ENCODE measurements around the gene GPD2. TPM values are rescaled to one million over a fixed set of nuclear protein-coding genes. Genes with fewer than 3 reads are reported as not detected.

The GPD2 gene
- total RNA-seq, 1 donor: 59.7 TPM

- no peak overlapping the region for H3K27ac ChIP-seq (ENCODE audit: low read depth, low read length)
- H3K4me2 ChIP-seq (ENCODE audit: insufficient read depth, low read length): no peak overlapping the region
- no peak for DNase-seq (ENCODE audit: insufficient read length, low spot score, missing footprints)
- H4K20me1 ChIP-seq (ENCODE audit: insufficient read depth, low read length): no peaks in the 10 kb centered on the region
- H3K27me3 ChIP-seq (ENCODE audit: insufficient read depth, low read length): no peaks in the 10 kb centered on the region
- no peak overlapping the region for H2AFZ ChIP-seq (ENCODE audit: low read length)
- no peaks in the 10 kb centered on the region for H3K36me3 ChIP-seq (ENCODE audit: insufficient read depth, low read length)
- H3K4me1 ChIP-seq (ENCODE audit: insufficient read depth, low read length): no peaks in the 10 kb centered on the region
- H3K4me3 ChIP-seq (ENCODE audit: insufficient read depth, low read length): no peak overlapping the region
- H3K79me2 ChIP-seq (ENCODE audit: insufficient read depth, low read length): no peaks in the 10 kb centered on the region
- H3K9me3 ChIP-seq (ENCODE audit: low read depth, low read length): no peaks in the 10 kb centered on the region
- TF ChIP-seq CTCF (IDR thresholded peaks at IDR 0.05; ENCODE audit: extremely low read depth, low read depth, low read length): no peak
These were observed 154.0 kb downstream of the GPD2 start for GRCh38 chr2:156590085-156590739.

- Histone ChIP-seq H3K27ac (ENCODE audit: low read depth, low read length) (no peak overlapping the region), H3K79me2 (ENCODE audit: insufficient read depth, low read length) (no peaks in the 10 kb centered on the region)
These were observed 156.8 kb downstream of the GPD2 start for GRCh38 chr2:156592809-156593593.

GRCh38 chr2:156593594-156593921 is 157.4 kb downstream of the GPD2 start:
- Histone ChIP-seq H4K20me1 (ENCODE audit: insufficient read depth, low read length) (no peaks in the 10 kb centered on the region), H3K4me2 (ENCODE audit: insufficient read depth, low read length) (no peak overlapping the region), H3K4me3 (ENCODE audit: insufficient read depth, low read length) (no peak overlapping the region), H3K4me1 (ENCODE audit: insufficient read depth, low read length) (no peaks in the 10 kb centered on the region), H2AFZ (ENCODE audit: low read length) (no peak overlapping the region), H3K36me3 (ENCODE audit: insufficient read depth, low read length) (no peaks in the 10 kb centered on the region), H3K79me2 (ENCODE audit: insufficient read depth, low read length) (no peaks in the 10 kb centered on the region), H3K9me3 (ENCODE audit: low read depth, low read length) (no peaks in the 10 kb centered on the region), H3K27ac (ENCODE audit: low read depth, low read length) (no peak overlapping the region), H3K27me3 (ENCODE audit: insufficient read depth, low read length) (no peaks in the 10 kb centered on the region)
- no peak for TF ChIP-seq CTCF (IDR thresholded peaks at IDR 0.05; ENCODE audit: extremely low read depth, low read depth, low read length)
- DNase-seq (ENCODE audit: insufficient read length, low spot score, missing footprints): no peak

More at GRCh38 chr2:156592809-156593593, 156.8 kb downstream of the GPD2 start:
- no peaks in the 10 kb centered on the region for H3K27me3 ChIP-seq (ENCODE audit: insufficient read depth, low read length)
- TF ChIP-seq CTCF (IDR thresholded peaks at IDR 0.05; ENCODE audit: extremely low read depth, low read depth, low read length): no peak
- no peaks in the 10 kb centered on the region for H3K36me3 ChIP-seq (ENCODE audit: insufficient read depth, low read length)
- H3K4me1 ChIP-seq (ENCODE audit: insufficient read depth, low read length): no peaks in the 10 kb centered on the region
- H2AFZ ChIP-seq (ENCODE audit: low read length): no peak overlapping the region
- H3K9me3 ChIP-seq (ENCODE audit: low read depth, low read length): no peaks in the 10 kb centered on the region
- no peak for DNase-seq (ENCODE audit: insufficient read length, low spot score, missing footprints)
- H4K20me1 ChIP-seq (ENCODE audit: insufficient read depth, low read length): no peaks in the 10 kb centered on the region
- H3K4me2 ChIP-seq (ENCODE audit: insufficient read depth, low read length): no peak overlapping the region
- H3K4me3 ChIP-seq (ENCODE audit: insufficient read depth, low read length): no peak overlapping the region

- Histone ChIP-seq H3K36me3 (ENCODE audit: insufficient read depth, low read length) (no peaks in the 10 kb centered on the region), H3K27me3 (ENCODE audit: insufficient read depth, low read length) (no peaks in the 10 kb centered on the region), H4K20me1 (ENCODE audit: insufficient read depth, low read length) (no peaks in the 10 kb centered on the region), H2AFZ (ENCODE audit: low read length) (no peak overlapping the region), H3K79me2 (ENCODE audit: insufficient read depth, low read length) (no peaks in the 10 kb centered on the region), H3K4me3 (ENCODE audit: insufficient read depth, low read length) (no peak overlapping the region), H3K9me3 (ENCODE audit: low read depth, low read length) (no peaks in the 10 kb centered on the region), H3K27ac (ENCODE audit: low read depth, low read length) (no peak overlapping the region), H3K4me2 (ENCODE audit: insufficient read depth, low read length) (no peak overlapping the region), H3K4me1 (ENCODE audit: insufficient read depth, low read length) (no peaks in the 10 kb centered on the region)
- TF ChIP-seq CTCF (IDR thresholded peaks at IDR 0.05; ENCODE audit: extremely low read depth, low read depth, low read length): no peak
- no peak for DNase-seq (ENCODE audit: insufficient read length, low spot score, missing footprints)
These were observed 162.4 kb downstream of the GPD2 start for GRCh38 chr2:156598563-156598962.

Measured in osteoblast (primary cell).